ENCODE results near the gene CSK.

CSK gene

GRCh38 chr15:74787251-74788041, 5.6 kb downstream of the CSK start:
- DNase-seq (ENCODE audit: low read depth) = peak; percentile 96

- DNase-seq (ENCODE audit: low read depth) = no peak
These were observed 6.3 kb downstream of the CSK start for GRCh38 chr15:74788042-74788682.

GRCh38 chr15:74788683-74789151, 6.8 kb downstream of the CSK start:
- no peak for DNase-seq (ENCODE audit: low read depth)

- DNase-seq (ENCODE audit: low read depth) = no peak
These were observed 7.3 kb downstream of the CSK start for GRCh38 chr15:74789171-74789631.

GRCh38 chr15:74789741-74790079, 7.8 kb downstream of the CSK start:
- no peak for DNase-seq (ENCODE audit: low read depth)

DNA sequence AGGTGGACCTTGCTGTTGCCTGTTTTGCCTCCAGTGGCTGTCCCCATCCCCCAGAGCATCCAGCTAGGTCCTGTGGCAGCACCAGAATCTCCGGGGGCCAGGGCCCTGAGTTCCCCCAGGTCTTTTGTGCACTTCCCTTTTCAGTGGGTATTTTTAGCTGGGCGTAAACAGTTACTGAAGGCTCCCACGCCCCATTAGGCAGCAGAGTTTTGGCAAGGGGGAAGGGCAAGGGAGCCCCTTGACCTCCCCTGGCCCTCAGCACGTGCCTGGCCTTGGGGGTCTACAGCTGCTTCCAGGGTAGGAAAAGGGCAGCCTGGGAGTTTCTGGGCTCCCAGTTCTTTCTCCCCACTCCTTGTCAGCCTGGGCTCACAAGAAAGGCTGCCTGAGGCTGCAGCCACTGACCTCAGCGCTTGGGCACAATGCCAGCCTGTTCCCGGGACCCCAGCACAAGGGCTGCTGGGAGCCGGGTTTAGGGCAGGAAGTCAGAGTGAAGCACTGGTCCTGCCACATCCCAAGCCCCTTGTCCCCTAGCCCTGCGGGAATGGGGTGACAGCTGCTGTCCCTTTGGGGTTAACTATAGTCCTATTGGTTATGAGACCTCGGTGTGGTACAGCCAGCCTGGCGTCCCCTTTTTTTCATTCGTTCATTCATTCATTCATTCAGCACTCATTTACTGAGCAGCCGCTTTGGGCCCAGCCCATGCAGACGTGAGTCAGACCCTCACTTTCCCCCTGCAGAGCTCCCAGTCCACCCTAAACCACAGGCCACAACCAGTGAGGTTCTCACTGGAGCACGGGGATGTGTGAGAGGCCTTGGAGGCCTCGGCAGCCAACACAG, 8.4 kb downstream of the CSK start:
- no peak for DNase-seq (ENCODE audit: low read depth)

- no peak for DNase-seq (ENCODE audit: low read depth)
These were observed 9.1 kb downstream of the CSK start for GRCh38 chr15:74791007-74791406.

- DNase-seq (ENCODE audit: low read depth) = no peak
These were observed 9.8 kb downstream of the CSK start for GRCh38 chr15:74791667-74792066.

GRCh38 chr15:74792227-74793016, 10.5 kb downstream of the CSK start:
- DNase-seq (ENCODE audit: low read depth) = no peak

GRCh38 chr15:74793135-74794028, 11.5 kb downstream of the CSK start:
- DNase-seq (ENCODE audit: low read depth) = no peak

- DNase-seq (ENCODE audit: low read depth) = no peak
These were observed 12.5 kb downstream of the CSK start for GRCh38 chr15:74794248-74794969.

DNA sequence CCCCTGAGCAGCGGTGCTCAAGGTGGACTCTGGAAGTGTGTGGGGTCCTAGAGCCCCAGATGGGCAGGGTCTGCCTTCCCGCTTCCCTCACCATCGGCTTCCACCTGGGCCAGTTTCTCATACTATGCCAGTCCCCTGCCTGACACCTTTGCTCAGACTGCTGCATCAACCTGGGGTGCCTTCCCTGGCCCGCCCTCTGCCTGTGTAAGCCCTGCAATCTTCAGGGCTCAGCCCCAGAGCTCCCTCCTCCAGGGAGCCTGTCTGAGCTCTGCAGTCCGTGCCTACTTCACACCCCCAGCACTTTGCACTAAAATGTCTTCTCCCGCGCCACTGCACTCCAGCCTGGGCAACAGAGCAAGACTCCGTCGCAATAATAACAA, 13.1 kb downstream of the CSK start:
- no peak for DNase-seq (ENCODE audit: low read depth)

DNA sequence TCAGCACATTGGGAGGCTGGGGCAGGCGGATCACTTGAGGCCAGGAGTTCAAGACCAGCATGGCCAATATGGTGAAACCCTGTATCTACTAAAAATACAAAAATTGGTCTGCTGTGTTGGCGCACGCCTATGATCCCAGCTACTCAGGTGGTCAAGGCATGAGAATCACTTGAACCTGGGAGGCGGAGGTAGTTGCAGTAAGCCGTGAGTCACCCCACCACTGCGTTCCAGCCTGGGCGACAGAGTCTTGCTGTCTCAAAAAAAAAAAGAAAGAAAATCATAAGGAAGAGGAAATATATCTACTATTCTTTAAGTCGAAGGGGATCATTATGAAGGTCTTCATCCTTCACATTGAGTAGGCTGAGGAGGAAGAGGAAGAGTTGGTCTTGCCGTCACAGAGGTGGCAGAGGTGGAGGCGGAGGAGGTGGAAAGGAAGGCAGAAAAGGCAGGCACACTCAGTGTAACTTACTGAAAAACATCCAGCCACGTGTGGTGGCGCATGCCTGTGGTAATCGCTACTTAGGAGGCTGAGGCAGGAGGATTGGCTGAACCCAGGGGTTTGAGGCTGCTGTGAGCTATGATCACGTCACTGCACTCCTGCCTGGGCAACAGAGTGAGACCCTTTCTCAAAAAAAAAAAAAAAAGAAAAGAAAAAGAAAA, 14.2 kb downstream of the CSK start:
- DNase-seq (ENCODE audit: low read depth) = no peak

DNA sequence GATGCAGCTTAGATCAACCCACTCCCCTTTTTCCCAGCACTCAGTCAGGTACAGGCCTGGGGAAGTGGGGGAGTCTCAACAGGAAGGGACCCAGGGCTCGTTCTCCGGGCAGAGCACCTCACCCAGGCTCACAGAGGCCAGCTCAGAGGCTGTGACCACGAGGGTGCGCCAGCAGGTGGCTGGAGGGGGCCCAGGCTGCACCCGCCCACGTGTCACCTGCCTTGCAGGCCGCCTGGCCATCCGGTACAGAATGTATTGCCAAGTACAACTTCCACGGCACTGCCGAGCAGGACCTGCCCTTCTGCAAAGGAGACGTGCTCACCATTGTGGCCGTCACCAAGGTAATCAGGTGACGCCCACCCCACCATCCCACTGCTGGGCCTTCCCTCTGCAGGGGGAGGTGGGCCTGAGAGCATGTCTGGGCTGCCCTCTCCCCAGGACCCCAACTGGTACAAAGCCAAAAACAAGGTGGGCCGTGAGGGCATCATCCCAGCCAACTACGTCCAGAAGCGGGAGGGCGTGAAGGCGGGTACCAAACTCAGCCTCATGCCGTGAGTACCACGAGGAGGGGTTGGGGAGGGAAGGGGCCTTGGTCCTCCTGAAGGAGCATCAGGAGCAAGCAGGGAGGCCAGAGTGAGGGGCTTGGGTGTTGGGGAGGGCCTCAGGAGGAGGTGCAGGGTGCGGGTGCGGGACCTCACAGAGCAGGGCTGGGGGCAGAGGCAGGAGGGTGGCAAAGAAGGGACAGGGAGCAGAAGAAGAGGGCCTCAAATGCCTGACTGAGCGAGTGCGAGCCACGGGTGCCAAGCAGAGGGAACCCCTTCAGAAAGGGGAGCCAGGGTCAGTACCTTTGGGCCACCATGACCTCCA, 16.7 kb downstream of the CSK start:
- DNase-seq (ENCODE audit: low read depth) = no peak

DNA sequence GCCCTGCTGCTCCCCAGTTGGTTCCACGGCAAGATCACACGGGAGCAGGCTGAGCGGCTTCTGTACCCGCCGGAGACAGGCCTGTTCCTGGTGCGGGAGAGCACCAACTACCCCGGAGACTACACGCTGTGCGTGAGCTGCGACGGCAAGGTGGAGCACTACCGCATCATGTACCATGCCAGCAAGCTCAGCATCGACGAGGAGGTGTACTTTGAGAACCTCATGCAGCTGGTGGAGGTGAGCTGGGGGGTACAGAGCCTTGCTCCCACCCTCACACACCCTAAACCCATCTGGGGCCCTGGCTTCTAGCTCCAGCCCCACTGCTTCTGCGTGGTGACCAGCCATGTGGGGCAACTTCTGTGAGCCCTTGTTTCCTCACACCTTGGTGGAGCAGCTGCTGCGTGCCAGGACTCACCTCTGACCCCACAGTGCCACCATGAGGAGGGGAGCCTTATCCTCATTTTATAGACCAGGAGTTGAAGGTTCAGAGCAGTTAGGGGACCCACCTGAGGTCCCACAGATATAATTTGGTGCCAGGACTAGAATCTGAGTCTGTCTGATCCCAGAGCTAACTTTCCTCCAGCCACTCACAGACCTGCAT, 17.5 kb downstream of the CSK start:
- no peak for DNase-seq (ENCODE audit: low read depth)

DNA sequence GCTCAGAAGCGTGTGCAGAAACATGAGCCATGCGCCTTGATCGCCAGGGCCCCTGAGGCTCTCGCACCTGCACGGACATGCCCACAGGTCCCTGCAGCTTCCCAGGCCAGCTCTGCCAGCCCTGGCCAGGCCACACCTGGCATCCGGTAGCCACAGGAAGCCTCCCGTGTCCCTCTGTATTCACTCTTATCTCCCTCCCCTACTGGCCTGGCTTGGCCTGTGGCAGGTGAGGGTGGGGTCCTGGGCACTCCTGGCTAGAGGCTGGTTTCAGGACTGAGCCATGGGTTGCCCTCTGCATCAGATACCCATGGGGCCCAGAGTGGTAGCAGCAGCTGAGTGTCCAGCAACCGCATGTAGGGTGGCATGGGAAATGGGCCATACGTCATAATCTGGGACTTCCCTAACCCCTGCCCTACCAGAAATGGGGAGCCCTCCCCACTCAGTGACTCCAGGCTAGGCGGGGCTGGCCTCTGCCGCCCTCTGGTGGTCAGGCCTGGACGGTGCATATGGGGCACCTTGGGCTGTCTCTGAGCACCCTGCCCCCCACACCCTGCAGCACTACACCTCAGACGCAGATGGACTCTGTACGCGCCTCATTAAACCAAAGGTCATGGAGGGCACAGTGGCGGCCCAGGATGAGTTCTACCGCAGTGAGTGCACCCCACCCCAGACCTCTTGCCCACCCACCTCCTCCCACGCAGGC, 18.1 kb downstream of the CSK start:
- no peak for DNase-seq (ENCODE audit: low read depth)

- DNase-seq (ENCODE audit: low read depth) = no peak
These were observed 18.7 kb downstream of the CSK start for GRCh38 chr15:74800559-74801094.

Data from CMK (cell line).